Right lobe of liver (tissue), 4 donors: ENCODE measurements around the gene STOX1.

Experiments
- CTCF ChIP-seq, 4 donors: fragments of 200-600 bp in 3 of 4; fragments of 450-650 bp in 1 of 4; IDR thresholded peaks; one replicate each; pipeline versions ENCODE4 v1.5.1 to v1.8.0; 2016 to 2022; ENCODE audit warnings: antibody characterized with exemption in 4 of 4, mild to moderate bottlenecking in 2 of 4
- POLR2A ChIP-seq: fragments of 450-650 bp; IDR thresholded peaks from one replicate; pipeline ENCODE4 v1.6.1; 2017; ENCODE audit warnings: antibody characterized with exemption, mild to moderate bottlenecking
- donor health status: DM: no; HTN: no; CAD: no.
- donor health status: DM: no; HTN: no; CAD: no.
- donor health status: DM: no; HTN: yes; CAD: no.

- TF ChIP-seq CTCF (IDR thresholded peaks at IDR 0.05) (no peak), POLR2A (no peak)
Observed at GRCh38 chr10:68880181-68880580, 52.9 kb downstream of the STOX1 start.
